DND-41 (cell line): ENCODE results near the gene NOSIP.

Experiments used
- ATAC-seq: fragments of 200-7000 bp; cut with Tn5 transposase; 3 replicates; pipeline ENCODE4 v1.9.1; 2021; ENCODE audit warnings: low read depth; ENCODE audit not compliant: insufficient read depth
- DNase-seq: peaks from one replicate; pipeline ENCODE4 v3.0.0-alpha.2; 2020
- H2AFZ ChIP-seq: 2 replicates; pipeline ENCODE4 v1.6.0; 2012; ENCODE audit warnings: low read depth, low read length
- H3K27ac ChIP-seq: 2 replicates; pipeline ENCODE4 v1.5.1; 2012; ENCODE audit warnings: low read length, inconsistent platforms
- H3K27me3 ChIP-seq: fragments of 200-600 bp; sonication (generic); 2 replicates; pipeline ENCODE4 v1.6.0; 2012; ENCODE audit warnings: low read length, mild to moderate bottlenecking, inconsistent platforms; ENCODE audit not compliant: insufficient read depth, poor library complexity
- H3K36me3 ChIP-seq: 2 replicates; pipeline ENCODE4 v1.5.1; 2012; ENCODE audit warnings: low read length, inconsistent platforms; ENCODE audit not compliant: insufficient read depth
- H3K4me1 ChIP-seq: 2 replicates; pipeline ENCODE4 v1.5.1; 2012; ENCODE audit warnings: mild to moderate bottlenecking, low read length; ENCODE audit not compliant: insufficient read depth
- H3K4me2 ChIP-seq: 2 replicates; pipeline ENCODE4 v1.6.0; 2012; ENCODE audit warnings: mild to moderate bottlenecking, moderate library complexity, low read length, inconsistent platforms; ENCODE audit not compliant: insufficient read depth
- H3K4me3 ChIP-seq, 2 experiments: fragments of 200-600 bp in 1 of 2; shearing (Covaris generic) in 1 of 2; 2 replicates each; pipeline ENCODE4 v1.5.1; 2012 to 2016; ENCODE audit warnings: inconsistent platforms in 2 of 2, low read length in 2 of 2, mild to moderate bottlenecking in 2 of 2, low read depth in 1 of 2, moderate library complexity in 1 of 2
- H3K79me2 ChIP-seq: 2 replicates; pipeline ENCODE4 v1.6.0; 2012; ENCODE audit warnings: low read length, inconsistent platforms; ENCODE audit not compliant: insufficient read depth
- H3K9ac ChIP-seq: 2 replicates; pipeline ENCODE4 v1.6.0; 2012; ENCODE audit warnings: low read depth, mild to moderate bottlenecking, inconsistent platforms, low read length, moderate library complexity
- H3K9me3 ChIP-seq: 2 replicates; pipeline ENCODE4 v1.5.1; 2012; ENCODE audit warnings: low read length, moderate library complexity, mild to moderate bottlenecking, inconsistent platforms; ENCODE audit not compliant: insufficient read depth, severe bottlenecking
- H4K20me1 ChIP-seq: 2 replicates; pipeline ENCODE4 v1.6.0; 2012; ENCODE audit warnings: low read length; ENCODE audit not compliant: insufficient read depth
- CTCF ChIP-seq: IDR thresholded peaks from 2 replicates; pipeline ENCODE4 v1.5.1; 2012; ENCODE audit warnings: borderline replicate concordance, low read length, moderate library complexity, mild to moderate bottlenecking; ENCODE audit not compliant: poor library complexity, severe bottlenecking; ENCODE audit errors: extremely low read depth
- EZH2 ChIP-seq: IDR thresholded peaks from 3 replicates; pipeline ENCODE4 v1.6.1; 2012; ENCODE audit warnings: borderline replicate concordance, low read depth, mild to moderate bottlenecking, moderate library complexity, low read length, inconsistent platforms; ENCODE audit not compliant: severe bottlenecking

NOSIP gene

GRCh38 chr19:49530708-49531107 is 49.6 kb downstream of the NOSIP start:
- H3K9ac ChIP-seq, result no peak overlapping the region

GRCh38 chr19:49528211-49528771 is 52.1 kb downstream of the NOSIP start:
- no peak for TF ChIP-seq CTCF
- DNase-seq (no peak), ATAC-seq (no peak)
- no peaks in the 10 kb centered on the region for H3K79me2 ChIP-seq
- no peak overlapping the region for H3K4me2 ChIP-seq
- no peaks in the 10 kb centered on the region for H3K36me3 ChIP-seq
- no peaks in the 10 kb centered on the region for H4K20me1 ChIP-seq
- no peak overlapping the region for H3K27ac ChIP-seq
- no peak overlapping the region for H2AFZ ChIP-seq
- H3K4me1 ChIP-seq, result peaks cover 5% of the 10 kb centered on the region; the same call in 1 of the 2 replicates
- H3K9ac ChIP-seq, result no peak overlapping the region
- no peak overlapping the region for H3K4me3 ChIP-seq
- H3K9me3 ChIP-seq, result no peaks in the 10 kb centered on the region
- no peaks in the 10 kb centered on the region for H3K27me3 ChIP-seq

More at GRCh38 chr19:49530708-49531107, 49.6 kb downstream of the NOSIP start:
- Histone ChIP-seq H2AFZ (no peak overlapping the region), H3K4me1 (peaks cover 5% of the 10 kb centered on the region; the same call in 1 of the 2 replicates), H3K79me2 (no peaks in the 10 kb centered on the region), H3K27me3 (no peaks in the 10 kb centered on the region), H3K27ac (no peak overlapping the region), H3K4me3 (no peak overlapping the region), H3K9me3 (no peaks in the 10 kb centered on the region), H3K4me2 (no peak overlapping the region), H3K36me3 (no peaks in the 10 kb centered on the region), H4K20me1 (no peaks in the 10 kb centered on the region)
- no peak for ATAC-seq
- DNase-seq, result no peak
- TF ChIP-seq CTCF, result no peak
- TF ChIP-seq EZH2, result no peak

- Histone ChIP-seq H3K9me3 (no peaks in the 10 kb centered on the region), H2AFZ (no peak overlapping the region)
These were observed 55.4 kb downstream of the NOSIP start for GRCh38 chr19:49524812-49525455.

More at GRCh38 chr19:49524812-49525455, 55.4 kb downstream of the NOSIP start:
- Histone ChIP-seq H3K9ac (no peak overlapping the region), H3K4me2 (no peak overlapping the region), H3K27ac (no peak overlapping the region), H3K4me3 (no peak overlapping the region), H3K36me3 (no peaks in the 10 kb centered on the region), H3K79me2 (no peaks in the 10 kb centered on the region), H4K20me1 (no peaks in the 10 kb centered on the region), H3K27me3 (no peaks in the 10 kb centered on the region), H3K4me1 (peaks cover 5% of the 10 kb centered on the region; the same call in 1 of the 2 replicates)
- no peak for DNase-seq
- ATAC-seq, result no peak
- TF ChIP-seq EZH2 (no peak), CTCF (no peak)
